GM10248 (cell line): ENCODE results near the gene SEC61B.
A peak's percentile ranks its signal among the peaks of the same experiment; 100 is the strongest.

Experiments
- CTCF ChIA-PET: fragments of 300-600 bp; sonication (Branson Sonifier 250); formaldehyde crosslinking; extraction: SDS; loops from one replicate; lab custom pipeline; 2021; ENCODE audit warnings: antibody characterized with exemption; lab: Yijun Ruan, JAX
- POLR2A ChIA-PET: fragments of 350-650 bp; sonication (Branson Sonifier 250); formaldehyde crosslinking; extraction: SDS; loops from one replicate; lab custom pipeline; 2020; ENCODE audit warnings: antibody characterized with exemption; lab: Yijun Ruan, JAX
- DNase-seq: peaks from one replicate; pipeline ENCODE4 v3.0.0; 2012; ENCODE audit errors: extremely low spot score
- TF ChIP-seq, protein P1 (sequence below): IDR thresholded peaks from 2 replicates; pipeline ENCODE4 v1.5.1; 2012; ENCODE audit warnings: mild to moderate bottlenecking, low read depth; ENCODE audit errors: extremely low read depth, missing control alignments, control extremely low read depth

SEC61B gene

DNA sequence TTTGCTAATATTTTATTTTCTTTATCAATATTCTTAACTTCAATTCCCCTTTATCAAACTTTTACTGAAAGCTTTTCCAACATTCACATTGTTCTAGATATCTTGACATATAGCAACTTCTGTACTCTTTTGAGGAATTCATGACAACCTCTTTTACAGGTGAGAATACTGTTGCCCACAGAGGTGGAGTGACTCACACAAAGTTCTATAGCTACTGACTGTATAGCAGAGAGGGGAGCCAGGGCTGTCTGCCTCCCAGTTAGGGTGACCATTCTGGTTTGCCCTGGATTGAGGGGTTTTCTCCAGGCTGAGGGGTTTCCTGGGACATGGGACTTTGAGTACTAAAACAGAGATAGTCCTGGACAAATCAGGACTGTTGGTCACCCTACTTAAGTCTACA lies 16.2 kb downstream of the SEC61B start:
- ChIA-PET POLR2A (no interaction called here), CTCF (no interaction called here)
- TF ChIP-seq, protein P1, sequence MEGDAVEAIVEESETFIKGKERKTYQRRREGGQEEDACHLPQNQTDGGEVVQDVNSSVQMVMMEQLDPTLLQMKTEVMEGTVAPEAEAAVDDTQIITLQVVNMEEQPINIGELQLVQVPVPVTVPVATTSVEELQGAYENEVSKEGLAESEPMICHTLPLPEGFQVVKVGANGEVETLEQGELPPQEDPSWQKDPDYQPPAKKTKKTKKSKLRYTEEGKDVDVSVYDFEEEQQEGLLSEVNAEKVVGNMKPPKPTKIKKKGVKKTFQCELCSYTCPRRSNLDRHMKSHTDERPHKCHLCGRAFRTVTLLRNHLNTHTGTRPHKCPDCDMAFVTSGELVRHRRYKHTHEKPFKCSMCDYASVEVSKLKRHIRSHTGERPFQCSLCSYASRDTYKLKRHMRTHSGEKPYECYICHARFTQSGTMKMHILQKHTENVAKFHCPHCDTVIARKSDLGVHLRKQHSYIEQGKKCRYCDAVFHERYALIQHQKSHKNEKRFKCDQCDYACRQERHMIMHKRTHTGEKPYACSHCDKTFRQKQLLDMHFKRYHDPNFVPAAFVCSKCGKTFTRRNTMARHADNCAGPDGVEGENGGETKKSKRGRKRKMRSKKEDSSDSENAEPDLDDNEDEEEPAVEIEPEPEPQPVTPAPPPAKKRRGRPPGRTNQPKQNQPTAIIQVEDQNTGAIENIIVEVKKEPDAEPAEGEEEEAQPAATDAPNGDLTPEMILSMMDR = no peak
- DNase-seq = no peak

DNA sequence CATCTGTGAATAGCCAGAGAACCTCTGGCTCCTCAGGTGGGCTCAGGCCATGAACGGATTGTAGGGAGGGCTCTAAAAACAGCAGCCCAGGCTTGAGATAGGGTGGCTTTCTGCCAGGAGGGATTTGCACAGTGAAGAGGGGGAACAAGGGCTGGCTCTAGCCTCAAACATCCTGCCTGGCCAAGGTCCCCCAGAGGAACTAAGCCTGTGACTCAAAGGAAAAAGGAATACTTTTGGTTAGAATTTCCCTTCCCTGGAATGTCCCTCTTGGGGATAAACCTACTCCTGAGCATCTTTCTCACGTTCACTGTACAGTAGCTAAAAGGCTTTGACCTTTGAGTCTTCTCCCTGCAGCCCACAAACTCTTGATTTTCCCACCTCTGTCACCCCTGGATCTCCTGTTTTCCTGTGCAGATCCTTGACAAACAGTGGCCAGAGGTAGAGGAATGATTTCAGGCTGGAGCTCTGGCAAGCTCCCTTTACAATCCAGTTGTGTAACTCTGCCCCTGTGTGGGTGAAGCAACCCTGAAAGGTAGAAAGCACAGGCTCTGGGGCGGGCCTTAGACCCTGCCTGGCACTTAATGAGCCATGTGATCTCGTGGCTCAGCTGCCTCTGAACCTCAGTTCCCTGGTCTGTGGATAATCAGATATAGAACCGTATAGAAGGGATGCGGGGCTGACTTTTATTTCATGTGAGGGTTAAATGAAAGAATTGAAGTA lies 17.4 kb downstream of the SEC61B start:
- ChIA-PET POLR2A (interaction anchor here (0.8 to 1.3 kb wide), 2 partner anchors 14 to 17 kb away, joined by 3 read pairs; no protein-coding TSS in a partner anchor), CTCF (interaction anchor here (1.0 to 3.2 kb wide), 5 partner anchors 8 to 55 kb away, joined by 3 to 29 read pairs (median 5); no protein-coding TSS in a partner anchor)
- TF ChIP-seq, protein P1 = no peak
- DNase-seq = no peak

DNA sequence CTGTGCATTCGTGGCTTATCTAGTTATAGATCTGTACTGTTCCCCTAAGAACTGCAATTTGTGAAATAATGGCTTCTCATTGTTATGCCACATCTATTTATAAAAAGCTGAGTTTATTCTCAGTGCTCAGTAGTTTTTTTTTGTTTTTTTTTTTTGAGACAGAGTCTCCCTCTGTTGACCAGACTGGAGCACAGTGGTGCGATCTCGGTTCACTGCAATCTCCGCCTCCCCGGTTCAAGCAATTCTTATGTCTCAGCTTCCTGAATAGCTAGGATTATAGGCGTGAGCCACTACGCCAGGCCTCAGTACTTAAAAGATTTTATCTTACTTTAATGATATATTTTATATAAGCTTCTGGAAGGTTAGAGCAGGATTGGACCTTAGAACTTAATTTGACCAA lies 19.0 kb downstream of the SEC61B start:
- POLR2A ChIA-PET = no interaction called here
- CTCF ChIA-PET = interaction anchor here (1.5 to 3.2 kb wide), 4 partner anchors 9 to 56 kb away, joined by 3 to 29 read pairs (median 7); no protein-coding TSS in a partner anchor
- TF ChIP-seq, protein P1 = no peak
- DNase-seq = no peak

DNA sequence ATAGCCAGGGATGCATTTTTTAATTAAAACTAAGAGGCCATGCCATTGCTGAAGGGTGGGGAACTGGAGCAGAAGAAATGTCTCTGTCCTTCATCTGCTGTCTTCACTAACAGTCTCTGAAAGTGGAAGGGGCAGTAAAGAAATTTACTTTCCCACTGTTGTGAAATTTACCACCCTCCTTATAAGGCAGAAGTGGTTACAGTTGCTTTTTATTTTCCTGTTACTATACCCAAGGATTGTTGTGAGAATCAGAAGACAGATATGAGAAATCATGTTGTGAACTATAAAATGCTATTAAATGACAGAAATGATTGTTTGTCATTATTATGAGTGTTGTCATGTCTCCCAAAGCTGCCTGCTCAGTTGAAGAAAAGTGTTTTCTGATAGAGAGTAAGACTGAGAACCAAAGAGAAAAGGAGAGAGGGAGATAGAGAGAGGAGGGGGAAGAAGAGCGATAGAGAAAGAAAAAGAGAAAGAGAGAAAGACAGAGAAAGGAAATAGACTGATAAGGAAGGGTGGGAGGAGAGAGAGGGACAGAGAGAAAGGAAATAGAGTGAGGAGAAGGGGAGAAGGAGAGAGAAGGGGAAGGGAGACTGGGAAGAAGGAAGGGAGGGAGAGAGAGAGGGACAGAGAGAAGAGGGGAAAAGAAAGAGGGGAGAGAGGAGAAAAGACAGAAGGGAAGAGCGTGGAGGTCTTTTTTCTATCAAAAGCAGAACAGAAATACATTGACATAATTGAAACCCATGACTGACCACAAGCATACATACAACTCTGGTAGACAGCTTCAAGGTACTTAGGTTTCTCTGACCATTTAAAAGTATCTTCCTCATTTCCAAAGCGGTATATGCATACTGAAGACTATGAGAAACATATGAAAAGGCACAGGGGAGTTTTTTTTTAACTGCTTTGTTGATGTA lies 22.5 kb downstream of the SEC61B start:
- peak; percentile 68 for DNase-seq
- POLR2A ChIA-PET = interaction anchor here (1.1 kb wide), 1 partner anchor 13 kb away, joined by 3 read pairs; no protein-coding TSS in a partner anchor
- CTCF ChIA-PET = interaction anchor here (1.1 to 4.7 kb wide), 7 partner anchors 10 to 60 kb away, joined by 3 to 45 read pairs (median 4); no protein-coding TSS in a partner anchor
- TF ChIP-seq, protein P1 = no peak

DNA sequence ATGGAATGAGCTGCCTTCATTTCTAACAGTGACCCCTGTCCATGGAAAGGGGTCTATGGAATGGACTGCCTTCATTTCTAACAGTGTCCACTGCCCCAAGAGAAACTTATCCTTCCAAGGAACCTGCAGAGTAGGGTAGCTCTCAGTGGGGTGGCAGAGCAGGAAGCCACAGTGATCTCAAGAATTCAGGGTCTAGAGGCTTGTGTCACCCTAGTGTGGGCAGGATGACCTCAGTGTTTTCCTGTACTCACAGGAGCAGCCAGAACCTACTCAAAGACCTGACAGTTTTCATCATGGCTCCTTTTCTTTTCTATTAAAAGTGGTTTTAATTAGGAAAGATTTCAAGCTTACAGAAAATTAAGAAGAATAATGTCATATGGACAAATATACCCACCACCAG lies 27.5 kb downstream of the SEC61B start:
- POLR2A ChIA-PET = no interaction called here
- CTCF ChIA-PET = interaction anchor here (1.0 to 2.9 kb wide), 5 partner anchors 9 to 575 kb away, joined by 3 to 23 read pairs (median 5); no protein-coding TSS in a partner anchor
- DNase-seq = no peak
- TF ChIP-seq, protein P1 = no peak

DNA sequence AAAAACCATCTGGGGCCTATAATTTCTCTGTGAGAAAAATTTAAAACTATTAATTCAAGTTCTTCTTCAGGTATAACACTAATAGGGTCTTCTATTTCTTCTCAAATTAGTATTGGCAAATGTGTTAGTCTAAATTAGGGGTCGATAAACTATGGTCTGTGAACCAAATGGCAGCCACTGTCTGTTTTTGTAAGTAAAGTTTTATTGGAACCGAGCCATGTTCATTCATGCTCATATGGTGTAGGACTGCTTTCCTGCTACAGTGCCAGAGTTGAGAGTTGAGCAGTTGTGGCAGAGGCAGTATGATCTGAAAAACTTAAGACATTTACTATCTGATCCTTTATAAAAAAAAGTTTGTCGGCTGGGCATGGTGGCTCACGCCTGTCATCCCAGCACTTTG lies 29.1 kb downstream of the SEC61B start:
- no peak for DNase-seq
- POLR2A ChIA-PET = no interaction called here
- TF ChIP-seq, protein P1 = no peak
- CTCF ChIA-PET = interaction anchor here (1.4 kb wide), 1 partner anchor 19 kb away, joined by 5 read pairs; no protein-coding TSS in a partner anchor
